Naive thymus-derived CD4-positive, alpha-beta T cell (primary cell): ENCODE data around the gene MBP. TPM values are rescaled to one million over a fixed set of nuclear protein-coding genes. Genes with fewer than 3 reads are reported as not detected.
A peak's percentile ranks its signal among the peaks of the same experiment; 100 is the strongest.

ENCODE experiments used
- ATAC-seq: fragments of 150-1000 bp; cut with Tn5 transposase; 2 replicates; pipeline ENCODE4 v1.10.0; 2021; ENCODE audit warnings: mild to moderate bottlenecking, moderate library complexity
- CTCF ChIA-PET: fragments of 350-600 bp; sonication (Branson Sonifier 250); formaldehyde crosslinking; loops from one replicate; lab custom pipeline; 2021; ENCODE audit warnings: antibody characterized with exemption; lab: Charles Lee
- POLR2A ChIA-PET: fragments of 350-600 bp; sonication (Branson Sonifier 250); formaldehyde crosslinking; loops from one replicate; lab custom pipeline; 2021; ENCODE audit warnings: antibody characterized with exemption, inconsistent platforms; lab: Charles Lee
- DNase-seq, 9 donors: peaks; one replicate each; pipeline versions ENCODE4 v3.0.0 to v3.0.0-alpha.2; 2020 to 2022; ENCODE audit warnings: mixed read lengths in 1 of 9
- H3K27ac ChIP-seq: one replicate; pipeline ENCODE4 v1.7.0; 2013; ENCODE audit warnings: mild to moderate bottlenecking, low read depth, low read length, moderate library complexity
- H3K27me3 ChIP-seq, 2 donors: one replicate each; pipeline ENCODE4 v1.7.0; 2013; ENCODE audit warnings: low read length in 2 of 2, mild to moderate bottlenecking in 2 of 2, moderate library complexity in 2 of 2; ENCODE audit not compliant: control insufficient read depth in 2 of 2, insufficient read depth in 2 of 2
- H3K36me3 ChIP-seq, 3 experiments: 1 replicate in 2 of 3; 2 replicates in 1 of 3; pipeline ENCODE4 v1.7.0; 2013; ENCODE audit warnings: low read length in 3 of 3, mild to moderate bottlenecking in 3 of 3, moderate library complexity in 1 of 3; ENCODE audit not compliant: insufficient read depth in 3 of 3, control insufficient read depth in 2 of 3
- H3K4me1 ChIP-seq, 2 donors: one replicate each; pipeline ENCODE4 v1.7.0; 2013; ENCODE audit warnings: low read length in 2 of 2, mild to moderate bottlenecking in 2 of 2, moderate library complexity in 1 of 2; ENCODE audit not compliant: control insufficient read depth in 2 of 2, insufficient read depth in 2 of 2
- H3K4me3 ChIP-seq: 2 replicates; pipeline ENCODE4 v1.7.0; 2013; ENCODE audit warnings: mild to moderate bottlenecking, low read length
- H3K9me3 ChIP-seq, 3 experiments: 1 replicate in 2 of 3; 2 replicates in 1 of 3; pipeline ENCODE4 v1.7.0; 2013; ENCODE audit warnings: low read length in 3 of 3; ENCODE audit not compliant: control insufficient read depth in 2 of 3
- H3K27ac Mint-ChIP-seq, 9 donors: one replicate each; pipeline ENCODE4 v1.8.0; 2020 to 2022; ENCODE audit warnings: mixed read lengths in 9 of 9, mild to moderate bottlenecking in 8 of 9, moderate library complexity in 5 of 9, inconsistent platforms in 2 of 9
- H3K27me3 Mint-ChIP-seq, 5 donors: one replicate each; pipeline ENCODE4 v1.8.0; 2021 to 2022; ENCODE audit warnings: mixed read lengths in 5 of 5, mild to moderate bottlenecking in 1 of 5
- H3K36me3 Mint-ChIP-seq, 5 donors: one replicate each; pipeline ENCODE4 v1.8.0; 2020 to 2022; ENCODE audit warnings: mixed read lengths in 5 of 5, mild to moderate bottlenecking in 3 of 5, inconsistent platforms in 1 of 5
- H3K4me1 Mint-ChIP-seq, 7 donors: one replicate each; pipeline ENCODE4 v1.8.0; 2020 to 2022; ENCODE audit warnings: mixed read lengths in 7 of 7, mild to moderate bottlenecking in 3 of 7, inconsistent platforms in 1 of 7
- H3K4me3 Mint-ChIP-seq, 10 donors: one replicate each; pipeline ENCODE4 v1.8.0; 2020 to 2022; ENCODE audit warnings: mild to moderate bottlenecking in 10 of 10, mixed read lengths in 10 of 10, moderate library complexity in 6 of 10, inconsistent platforms in 2 of 10
- H3K9me3 Mint-ChIP-seq, 11 donors: one replicate each; pipeline ENCODE4 v1.8.0; 2020 to 2022; ENCODE audit warnings: mixed read lengths in 11 of 11, mild to moderate bottlenecking in 4 of 11, inconsistent platforms in 1 of 11, moderate library complexity in 1 of 11
- intact Hi-C, 2 donors: fragments of 100-400 bp; cut with micrococcal nuclease; formaldehyde crosslinking; loops; one replicate each; pipeline ENCODE4 v1.15.1; 2023
- polyA plus RNA-seq, 2 donors: library from polyadenylated mRNA; unstranded; fragments of 300-500 nt; fragmentation: Illumina TruSeq; gene quantifications; one replicate each; pipeline ENCODE4 v1.2.3, GENCODE V29; 2021
- total RNA-seq, 6 experiments: library from RNA in 5 of 6; stranded (reverse) in 5 of 6; gene quantifications; 1 replicate in 5 of 6; 2 replicates in 1 of 6; pipeline ENCODE4 v1.2.3 and lab custom pipeline; 2021 to 2026

Gene MBP
- total and polyA plus RNA-seq, 7 experiments from 2014 or later, result 88.3 to 152 (median 107) TPM

DNA sequence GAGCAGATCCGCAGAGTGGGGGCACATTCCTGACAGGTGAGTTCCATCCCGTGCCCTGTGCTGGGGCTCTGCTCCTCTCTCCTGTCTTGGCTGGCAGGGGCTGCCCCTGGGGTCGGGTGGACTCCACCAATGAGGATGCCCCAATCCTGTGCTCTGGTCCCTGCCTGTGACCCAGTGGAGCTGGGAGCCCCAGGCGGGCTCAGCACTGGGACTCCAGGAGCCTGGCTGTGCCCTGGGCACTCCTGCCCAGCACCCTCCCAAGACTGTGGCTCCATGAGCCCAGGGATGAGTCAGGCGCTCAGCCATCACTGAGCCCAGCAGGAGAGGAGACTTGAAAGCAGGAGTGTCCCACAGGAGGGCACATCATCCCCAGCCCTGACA is 53.9 kb downstream of the MBP start:
- peak overlapping the region in 4 of 9 donors; percentile 75 to 88 (median 78) for H3K27ac Mint-ChIP-seq
- H3K27me3 Mint-ChIP-seq, result no peaks in the 10 kb centered on the region
- peaks cover 30 to 94% (median 82%) of the 10 kb centered on the region in 7 donors for H3K4me1 Mint-ChIP-seq
- H3K9me3 Mint-ChIP-seq, result no peaks in the 10 kb centered on the region
- Histone ChIP-seq H3K27me3 (no peaks in the 10 kb centered on the region), H3K36me3 (peaks cover 0 to 12% (median 3%) of the 10 kb centered on the region in 3 experiments), H3K27ac (no peak overlapping the region), H3K4me1 (peaks cover 24 to 52% of the 10 kb centered on the region in 2 donors), H3K4me3 (no peak overlapping the region), H3K9me3 (no peaks in the 10 kb centered on the region)
- ATAC-seq, result no peak
- intact Hi-C loops, result no loop called here
- DNase-seq, result no peak
- ChIA-PET POLR2A (no interaction called here), CTCF (no interaction called here)
- H3K36me3 Mint-ChIP-seq, result peaks cover 0 to 39% (median 18%) of the 10 kb centered on the region in 5 donors
- no peak overlapping the region for H3K4me3 Mint-ChIP-seq

DNA sequence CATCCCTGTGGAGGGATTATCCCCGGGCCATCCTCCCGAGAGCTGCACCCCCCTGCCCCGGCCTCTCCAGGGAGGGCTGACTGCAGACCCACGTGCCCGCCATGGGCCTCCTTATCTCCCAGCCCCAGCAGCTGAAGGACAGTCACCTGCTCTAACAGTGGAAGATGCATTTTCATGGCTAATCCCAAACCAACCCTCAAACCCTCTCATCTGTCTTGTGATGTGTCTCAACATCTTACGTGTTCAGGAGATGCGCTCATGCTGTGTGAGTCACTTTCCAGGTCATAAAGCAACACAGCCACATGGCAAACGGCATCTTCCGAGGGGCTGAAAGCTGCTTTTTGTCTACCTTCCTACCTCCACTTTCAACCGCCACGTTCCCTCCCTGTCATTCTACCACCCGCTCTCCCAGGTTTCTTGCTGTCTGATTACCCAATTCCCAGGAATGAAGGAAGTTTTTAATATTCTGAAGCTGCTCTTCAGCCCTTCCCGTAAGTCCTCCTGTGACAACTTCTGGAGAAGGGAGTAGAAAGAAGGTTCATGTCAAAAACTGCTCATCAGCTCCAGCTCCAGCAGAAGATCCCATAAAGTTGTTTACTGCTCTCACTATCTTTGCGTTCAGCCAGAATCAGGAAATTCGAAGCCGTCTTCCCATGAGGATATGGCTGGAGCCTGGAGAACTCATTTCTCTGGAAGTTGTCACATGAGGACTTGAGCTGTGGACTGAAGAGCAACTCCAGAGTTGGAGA is 54.5 kb downstream of the MBP start:
- CTCF ChIA-PET, result no interaction called here
- DNase-seq, result no peak

DNA sequence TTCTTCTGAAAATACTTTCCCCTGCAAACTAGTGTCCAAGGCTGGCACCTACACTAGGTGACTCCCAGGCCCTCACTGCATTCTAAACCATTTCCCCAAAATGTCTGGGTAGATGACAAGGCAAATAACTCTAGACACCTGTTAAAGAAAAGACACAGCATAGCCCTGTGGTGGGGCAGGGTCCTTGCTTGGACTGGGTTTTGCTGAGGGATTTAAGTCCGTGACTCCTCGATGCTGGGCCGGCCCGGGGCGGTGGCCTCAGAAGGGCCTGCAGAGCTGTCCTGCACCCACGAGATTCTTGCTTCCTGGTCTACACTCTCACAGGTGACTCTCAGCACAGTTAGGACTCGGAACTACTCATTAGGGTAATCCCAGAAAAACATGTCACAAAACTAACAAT is 55.2 kb downstream of the MBP start:
- ChIA-PET POLR2A (no interaction called here), CTCF (no interaction called here)
- H3K27me3 ChIP-seq, result no peaks in the 10 kb centered on the region
- no peak overlapping the region for H3K27ac ChIP-seq
- H3K36me3 ChIP-seq, result peaks cover 0 to 12% (median 0%) of the 10 kb centered on the region in 3 experiments
- intact Hi-C loops, result no loop called here
- Mint-ChIP-seq H3K27me3 (no peaks in the 10 kb centered on the region), H3K27ac (peak overlapping the region in 8 of 9 donors; percentile 34 to 76 (median 64)), H3K4me3 (no peak overlapping the region), H3K36me3 (peaks cover 0 to 36% (median 15%) of the 10 kb centered on the region in 5 donors), H3K4me1 (peaks cover 33 to 94% (median 83%) of the 10 kb centered on the region in 7 donors), H3K9me3 (no peaks in the 10 kb centered on the region)
- ATAC-seq (no peak), DNase-seq (no peak)
- peaks cover 23 to 51% of the 10 kb centered on the region in 2 donors for H3K4me1 ChIP-seq
- no peaks in the 10 kb centered on the region for H3K9me3 ChIP-seq
- no peak overlapping the region for H3K4me3 ChIP-seq

More for the DNA sequence above, 54.5 kb downstream of the MBP start:
- H3K27me3 Mint-ChIP-seq, result no peaks in the 10 kb centered on the region
- H3K36me3 Mint-ChIP-seq, result peaks cover 0 to 37% (median 15%) of the 10 kb centered on the region in 5 donors
- POLR2A ChIA-PET, result no interaction called here
- peaks cover 0 to 12% (median under 1%) of the 10 kb centered on the region in 3 experiments for H3K36me3 ChIP-seq
- no peak overlapping the region for H3K27ac ChIP-seq
- no peak overlapping the region for H3K4me3 ChIP-seq
- no peak for ATAC-seq
- H3K9me3 Mint-ChIP-seq, result no peaks in the 10 kb centered on the region
- H3K27me3 ChIP-seq, result no peaks in the 10 kb centered on the region
- no peaks in the 10 kb centered on the region for H3K9me3 ChIP-seq
- H3K4me1 ChIP-seq, result peaks cover 24 to 51% of the 10 kb centered on the region in 2 donors
- intact Hi-C loops, result no loop called here
- no peak overlapping the region for H3K4me3 Mint-ChIP-seq
- peak overlapping the region; percentile 24 to 88 (median 72) for H3K27ac Mint-ChIP-seq
- H3K4me1 Mint-ChIP-seq, result peaks cover 33 to 94% (median 82%) of the 10 kb centered on the region in 7 donors

DNA sequence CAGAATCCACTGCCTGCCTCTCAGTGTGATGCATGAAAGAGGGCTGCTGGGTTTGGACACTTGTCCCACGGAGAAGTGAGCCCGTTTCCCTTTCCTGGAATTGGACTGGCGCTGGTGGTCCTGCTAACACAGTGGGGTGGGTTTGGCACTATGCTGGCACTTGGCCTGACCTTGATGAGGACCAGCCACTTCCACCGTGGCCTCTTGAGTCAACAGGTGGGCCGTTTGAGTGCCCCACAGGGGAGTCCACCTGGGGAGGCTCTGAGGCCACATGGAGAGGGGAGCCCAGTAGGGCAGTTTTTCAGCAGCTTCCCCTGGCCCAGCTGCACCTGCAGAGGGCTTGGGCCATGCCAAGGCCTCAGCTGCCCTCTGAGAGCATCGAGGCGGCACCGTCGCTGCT is 56.5 kb downstream of the MBP start:
- H3K4me1 Mint-ChIP-seq, result peaks cover 33 to 96% (median 85%) of the 10 kb centered on the region in 7 donors
- Histone ChIP-seq H3K36me3 (peaks cover 0 to 12% (median 0%) of the 10 kb centered on the region in 3 experiments), H3K4me1 (peaks cover 25 to 54% of the 10 kb centered on the region in 2 donors), H3K27ac (no peak overlapping the region), H3K27me3 (no peaks in the 10 kb centered on the region), H3K9me3 (no peaks in the 10 kb centered on the region), H3K4me3 (no peak overlapping the region)
- ChIA-PET CTCF (interaction anchor here (0.6 to 0.7 kb wide), 2 partner anchors 55 to 266 kb away, joined by 3 to 5 read pairs; no protein-coding TSS in a partner anchor), POLR2A (no interaction called here)
- no peaks in the 10 kb centered on the region for H3K9me3 Mint-ChIP-seq
- DNase-seq, result no peak
- H3K27ac Mint-ChIP-seq, result peak overlapping the region in 2 of 9 donors; percentile 23 to 75
- no peaks in the 10 kb centered on the region for H3K27me3 Mint-ChIP-seq
- peaks cover 0 to 38% (median 15%) of the 10 kb centered on the region in 5 donors for H3K36me3 Mint-ChIP-seq
- intact Hi-C loops, result no loop called here
- ATAC-seq, result no peak
- no peak overlapping the region for H3K4me3 Mint-ChIP-seq

DNA sequence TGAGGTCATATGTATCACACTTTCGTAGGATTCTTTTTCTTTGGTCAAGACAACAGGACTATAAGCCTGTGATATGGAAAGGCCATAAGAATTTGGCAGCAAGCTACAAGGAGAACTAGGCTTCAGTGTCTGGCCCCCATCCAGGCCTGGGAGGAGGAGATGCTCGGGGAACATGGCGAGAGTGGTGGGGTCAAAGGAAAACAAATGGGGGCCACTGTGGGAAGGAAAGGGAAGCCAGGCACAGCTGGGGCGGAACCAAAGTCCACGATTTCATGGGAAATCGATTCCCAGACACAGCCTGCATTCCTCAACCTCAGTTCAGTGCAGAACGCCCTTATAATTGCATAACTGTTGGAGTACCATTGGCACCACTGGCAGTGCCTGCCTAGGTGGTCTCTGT is 58.2 kb downstream of the MBP start:
- H3K27ac Mint-ChIP-seq, result peak overlapping the region; percentile 56 to 96 (median 88)
- POLR2A ChIA-PET, result no interaction called here
- no peak for ATAC-seq
- no peaks in the 10 kb centered on the region for H3K9me3 ChIP-seq
- peaks cover 36 to 62% of the 10 kb centered on the region in 2 donors for H3K4me1 ChIP-seq
- peak overlapping the region; percentile 34 for H3K27ac ChIP-seq
- H3K27me3 Mint-ChIP-seq, result no peaks in the 10 kb centered on the region
- H3K4me3 Mint-ChIP-seq, result peak overlapping the region in 2 of 10 donors; percentile 0 to 38
- CTCF ChIA-PET, result interaction anchor here (0.9 kb wide), 1 partner anchor 76 kb away, joined by 3 read pairs; no protein-coding TSS in a partner anchor
- no peaks in the 10 kb centered on the region for H3K9me3 Mint-ChIP-seq
- DNase-seq, result no peak
- intact Hi-C loops, result no loop called here
- no peaks in the 10 kb centered on the region for H3K27me3 ChIP-seq
- H3K4me3 ChIP-seq, result no peak overlapping the region
- peaks cover 38 to 97% (median 86%) of the 10 kb centered on the region in 7 donors for H3K4me1 Mint-ChIP-seq
- peaks cover 0 to 12% (median 0%) of the 10 kb centered on the region in 3 experiments for H3K36me3 ChIP-seq
- peaks cover 0 to 45% (median 15%) of the 10 kb centered on the region in 5 donors for H3K36me3 Mint-ChIP-seq

DNA sequence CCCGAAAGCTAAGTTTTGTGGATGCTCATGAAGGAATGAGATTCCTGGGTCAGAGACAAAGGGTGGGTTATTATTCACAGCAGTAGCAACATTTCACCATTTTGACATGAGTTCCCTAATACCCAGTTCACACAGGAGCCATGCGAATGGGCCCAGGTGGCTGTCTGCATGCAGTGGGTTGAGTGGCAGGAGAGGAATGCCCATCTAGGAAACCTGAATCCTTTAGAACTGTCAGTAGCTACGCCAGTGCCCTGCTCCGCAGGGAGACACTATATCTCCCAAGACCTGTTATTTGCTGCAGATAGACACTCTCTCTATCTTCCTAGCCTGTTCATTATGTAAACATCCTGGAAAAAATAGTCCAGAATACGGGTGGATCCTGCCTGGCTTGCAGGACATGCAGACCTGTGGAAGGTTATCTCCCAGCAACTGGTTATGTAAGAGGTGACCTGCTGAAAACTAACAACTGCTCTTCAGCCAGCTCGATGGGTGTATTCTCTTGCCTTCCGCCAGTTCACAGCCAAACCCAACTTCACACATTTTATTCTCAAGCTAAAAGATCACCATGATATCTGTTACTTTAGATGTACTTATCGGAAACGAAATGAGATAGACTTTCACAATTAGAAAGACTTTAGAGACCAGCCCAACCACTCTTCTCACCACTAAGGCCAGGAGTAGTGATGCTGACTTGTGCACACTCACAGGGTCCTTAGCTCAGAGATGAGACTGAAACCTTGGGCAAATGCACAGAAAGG is 59.1 kb downstream of the MBP start:
- intact Hi-C loops, result no loop called here
- ChIA-PET POLR2A (interaction anchor here (1.2 kb wide), 1 partner anchor 11 kb away, joined by 4 read pairs; no protein-coding TSS in a partner anchor), CTCF (interaction anchor here (1.4 kb wide), 2 partner anchors 19 to 138 kb away, joined by 4 read pairs; no protein-coding TSS in a partner anchor)
- no peaks in the 10 kb centered on the region for H3K9me3 ChIP-seq
- Mint-ChIP-seq H3K27me3 (no peaks in the 10 kb centered on the region), H3K4me3 (peak overlapping the region in 2 of 10 donors; percentile 39 to 42), H3K4me1 (peaks cover 45 to 97% (median 88%) of the 10 kb centered on the region in 7 donors), H3K27ac (peak overlapping the region; percentile 76 to 96 (median 88)), H3K9me3 (no peaks in the 10 kb centered on the region), H3K36me3 (peaks cover 0 to 46% (median 15%) of the 10 kb centered on the region in 5 donors)
- peak overlapping the region; percentile 34 for H3K27ac ChIP-seq
- peaks cover 0 to 11% (median 0%) of the 10 kb centered on the region in 3 experiments for H3K36me3 ChIP-seq
- H3K4me1 ChIP-seq, result peaks cover 45 to 71% of the 10 kb centered on the region in 2 donors
- H3K27me3 ChIP-seq, result no peaks in the 10 kb centered on the region
- no peak overlapping the region for H3K4me3 ChIP-seq
- DNase-seq (no peak), ATAC-seq (peak; percentile 62)
